ENCODE measurements around the gene CKB.

The CKB gene

DNA sequence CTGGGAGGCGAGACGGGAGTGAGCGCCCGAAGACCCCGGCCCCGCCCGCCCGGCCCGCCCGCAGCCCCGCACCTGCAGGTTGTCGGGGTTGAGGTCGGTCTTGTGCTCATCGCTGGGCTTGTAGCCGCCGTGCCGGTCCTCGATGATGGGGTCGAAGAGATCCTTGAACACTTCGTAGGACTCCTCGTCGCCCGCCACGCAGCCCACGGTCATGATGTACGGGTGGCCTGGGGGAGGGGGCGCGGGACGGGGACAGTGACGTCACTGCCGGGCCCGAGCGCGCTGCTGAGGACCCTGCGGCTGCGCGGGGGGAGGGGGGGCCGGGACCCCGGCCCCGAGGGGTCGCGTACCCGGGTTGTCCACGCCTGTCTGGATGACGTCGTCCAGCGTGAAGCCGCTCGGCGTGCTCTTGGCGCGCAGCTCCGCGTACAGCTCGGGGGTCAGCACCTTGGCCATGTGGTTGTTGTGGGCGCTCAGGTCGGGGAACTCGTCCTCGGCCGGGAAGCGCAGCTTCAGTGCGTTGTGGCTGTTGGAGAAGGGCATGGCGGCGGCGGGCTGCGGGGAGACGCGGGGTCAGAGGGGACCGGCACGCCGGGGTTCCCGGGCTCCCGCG, 573 bp downstream of the CKB start:
- Histone ChIP-seq H3K9me3 (ENCODE audit: severe bottlenecking) (no peaks in the 10 kb centered on the region), H3K27ac (ENCODE audit: poor library complexity, severe bottlenecking) (peak overlapping the region; percentile 54), H3K4me3 (ENCODE audit: severe bottlenecking) (peak overlapping the region; percentile 60), H3K36me3 (ENCODE audit: low read depth) (peaks cover 5% of the 10 kb centered on the region; the same call in 1 of the 2 replicates), H3K27me3 (ENCODE audit: insufficient read depth, poor library complexity, severe bottlenecking) (peaks cover 16% of the 10 kb centered on the region), H3K4me1 (ENCODE audit: insufficient read depth, poor library complexity, severe bottlenecking) (peaks cover 14% of the 10 kb centered on the region)
- TF ChIP-seq, protein P1, sequence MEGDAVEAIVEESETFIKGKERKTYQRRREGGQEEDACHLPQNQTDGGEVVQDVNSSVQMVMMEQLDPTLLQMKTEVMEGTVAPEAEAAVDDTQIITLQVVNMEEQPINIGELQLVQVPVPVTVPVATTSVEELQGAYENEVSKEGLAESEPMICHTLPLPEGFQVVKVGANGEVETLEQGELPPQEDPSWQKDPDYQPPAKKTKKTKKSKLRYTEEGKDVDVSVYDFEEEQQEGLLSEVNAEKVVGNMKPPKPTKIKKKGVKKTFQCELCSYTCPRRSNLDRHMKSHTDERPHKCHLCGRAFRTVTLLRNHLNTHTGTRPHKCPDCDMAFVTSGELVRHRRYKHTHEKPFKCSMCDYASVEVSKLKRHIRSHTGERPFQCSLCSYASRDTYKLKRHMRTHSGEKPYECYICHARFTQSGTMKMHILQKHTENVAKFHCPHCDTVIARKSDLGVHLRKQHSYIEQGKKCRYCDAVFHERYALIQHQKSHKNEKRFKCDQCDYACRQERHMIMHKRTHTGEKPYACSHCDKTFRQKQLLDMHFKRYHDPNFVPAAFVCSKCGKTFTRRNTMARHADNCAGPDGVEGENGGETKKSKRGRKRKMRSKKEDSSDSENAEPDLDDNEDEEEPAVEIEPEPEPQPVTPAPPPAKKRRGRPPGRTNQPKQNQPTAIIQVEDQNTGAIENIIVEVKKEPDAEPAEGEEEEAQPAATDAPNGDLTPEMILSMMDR (IDR thresholded peaks at IDR 0.05; ENCODE audit: poor library complexity, severe bottlenecking), result no peak
- ATAC-seq (ENCODE audit: low read depth) (no peak), DNase-seq (ENCODE audit: low spot score) (peak; percentile 68)

DNA sequence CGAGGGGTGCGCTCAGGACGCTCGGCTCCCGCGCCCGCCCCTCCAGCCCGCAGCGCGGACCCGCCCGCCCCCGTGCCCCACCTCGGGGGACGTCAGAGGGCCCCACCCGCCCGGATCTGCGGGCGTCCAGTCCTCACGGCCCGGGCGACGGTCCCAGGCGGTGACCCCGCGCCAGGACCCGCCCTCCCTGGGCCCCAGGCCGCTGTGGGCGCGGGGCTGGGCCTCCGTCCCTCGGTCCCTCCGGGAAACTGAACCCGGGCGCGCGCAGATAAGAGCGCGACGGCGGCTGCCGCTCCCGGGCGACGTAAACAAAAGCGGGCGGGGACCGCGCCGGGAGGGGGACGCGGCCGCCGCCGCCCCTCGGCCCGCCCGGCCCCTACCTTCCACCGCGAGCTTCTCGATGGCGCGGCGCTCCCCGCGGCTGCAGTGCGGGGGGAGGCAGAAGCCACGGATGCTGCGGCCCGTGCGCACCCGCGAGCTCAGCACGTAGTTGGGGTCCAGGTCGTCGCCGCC, 1.1 kb downstream of the CKB start:
- TF ChIP-seq, protein P1 (IDR thresholded peaks at IDR 0.05; ENCODE audit: poor library complexity, severe bottlenecking), result peak; percentile 40
- no peak for ATAC-seq (ENCODE audit: low read depth)
- no peak for DNase-seq (ENCODE audit: low spot score)
- Histone ChIP-seq H3K36me3 (ENCODE audit: low read depth) (peaks cover 5% of the 10 kb centered on the region; the same call in 1 of the 2 replicates), H3K4me1 (ENCODE audit: insufficient read depth, poor library complexity, severe bottlenecking) (peaks cover 14% of the 10 kb centered on the region), H3K27ac (ENCODE audit: poor library complexity, severe bottlenecking) (peak overlapping the region; percentile 54), H3K27me3 (ENCODE audit: insufficient read depth, poor library complexity, severe bottlenecking) (peaks cover 16% of the 10 kb centered on the region), H3K4me3 (ENCODE audit: severe bottlenecking) (peak overlapping the region; percentile 60), H3K9me3 (ENCODE audit: severe bottlenecking) (no peaks in the 10 kb centered on the region)

DNA sequence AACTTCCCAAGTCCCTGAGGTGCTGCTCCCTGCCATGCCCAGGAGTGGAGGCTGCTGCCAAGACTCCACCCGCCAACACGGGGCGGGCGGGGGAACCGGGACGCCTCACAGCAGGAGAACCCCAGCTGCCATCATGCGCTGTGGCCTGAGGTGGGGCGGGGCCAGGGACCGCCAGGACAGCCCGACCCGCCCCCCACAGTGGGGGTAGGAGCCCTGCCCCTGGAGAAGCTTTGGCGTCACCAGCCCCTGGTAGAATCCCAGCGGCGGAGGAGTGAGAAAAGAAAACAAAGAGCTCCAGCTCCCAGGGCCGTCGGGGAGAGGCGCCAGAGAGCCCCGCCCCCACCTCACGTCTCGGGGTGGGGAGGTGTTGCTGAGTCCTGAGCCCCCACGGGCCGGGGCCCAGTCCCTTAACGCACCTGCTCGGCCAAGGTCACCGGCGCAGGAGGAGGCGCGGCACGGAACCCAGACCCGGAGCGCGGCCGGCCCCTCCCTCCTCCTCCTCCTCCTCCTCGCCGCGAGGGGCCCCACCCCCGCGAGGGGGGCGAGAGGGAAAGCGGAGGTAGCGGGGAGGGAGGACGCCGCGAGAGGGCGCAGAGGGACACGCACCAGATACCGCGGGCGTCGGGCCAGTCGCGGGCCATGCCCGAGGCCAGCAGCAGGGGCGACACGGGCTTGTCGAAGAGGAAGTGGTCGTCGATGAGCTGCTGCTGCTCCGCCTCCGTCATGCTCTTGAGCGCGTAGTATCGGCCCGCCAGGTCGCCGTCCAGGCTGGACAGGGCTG, 1.8 kb downstream of the CKB start:
- ATAC-seq (ENCODE audit: low read depth) (peak; percentile 2; the same call in 1 of the 3 replicates), DNase-seq (ENCODE audit: low spot score) (peak; percentile 80)
- Histone ChIP-seq H3K4me3 (ENCODE audit: severe bottlenecking) (peak overlapping the region; percentile 60), H3K36me3 (ENCODE audit: low read depth) (peaks cover 5% of the 10 kb centered on the region; the same call in 1 of the 2 replicates), H3K9me3 (ENCODE audit: severe bottlenecking) (no peaks in the 10 kb centered on the region), H3K4me1 (ENCODE audit: insufficient read depth, poor library complexity, severe bottlenecking) (peaks cover 14% of the 10 kb centered on the region), H3K27ac (ENCODE audit: poor library complexity, severe bottlenecking) (peak overlapping the region; percentile 54), H3K27me3 (ENCODE audit: insufficient read depth, poor library complexity, severe bottlenecking) (peaks cover 16% of the 10 kb centered on the region)
- TF ChIP-seq, protein P1 (IDR thresholded peaks at IDR 0.05; ENCODE audit: poor library complexity, severe bottlenecking), result peak; percentile 79

DNA sequence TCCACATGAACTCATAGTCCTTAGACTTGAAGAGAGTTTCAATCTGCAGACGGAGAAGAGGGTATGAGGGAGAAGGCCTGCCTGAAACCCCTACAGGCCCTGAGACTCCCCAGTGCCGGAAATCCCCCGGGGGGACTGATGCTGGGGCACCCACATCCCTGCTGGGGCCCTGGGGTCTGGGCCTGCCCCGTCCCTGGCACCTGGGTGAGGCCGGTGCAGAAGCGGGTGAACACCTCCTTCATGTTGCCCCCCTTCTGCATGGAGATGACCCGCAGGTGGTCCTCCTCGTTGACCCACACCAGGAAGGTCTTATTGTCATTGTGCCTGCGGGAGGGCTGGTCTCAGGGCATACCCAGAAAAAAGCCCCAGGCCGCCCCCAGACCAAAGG, 2.4 kb downstream of the CKB start:
- no peaks in the 10 kb centered on the region for H3K9me3 ChIP-seq (ENCODE audit: severe bottlenecking)
- ATAC-seq (ENCODE audit: low read depth) (no peak), DNase-seq (ENCODE audit: low spot score) (peak; percentile 71)
- H3K4me1 ChIP-seq (ENCODE audit: insufficient read depth, poor library complexity, severe bottlenecking), result peaks cover 14% of the 10 kb centered on the region
- peaks cover 16% of the 10 kb centered on the region for H3K27me3 ChIP-seq (ENCODE audit: insufficient read depth, poor library complexity, severe bottlenecking)
- peak overlapping the region; percentile 54 for H3K27ac ChIP-seq (ENCODE audit: poor library complexity, severe bottlenecking)
- peaks cover 5% of the 10 kb centered on the region; the same call in 1 of the 2 replicates for H3K36me3 ChIP-seq (ENCODE audit: low read depth)
- no peak overlapping the region for H3K4me3 ChIP-seq (ENCODE audit: severe bottlenecking)
- TF ChIP-seq, protein P1 (IDR thresholded peaks at IDR 0.05; ENCODE audit: poor library complexity, severe bottlenecking), result no peak

Measured in RWPE2 (cell line).